Urinary bladder (tissue), 4 donors: ENCODE results near the gene FOXP2. TPM values are rescaled to one million over a fixed set of nuclear protein-coding genes. Genes with fewer than 3 reads are reported as not detected.
"Not testable (repeated sequence)": the region's sequence is repeated elsewhere in the genome, so short reads cannot be mapped to it uniquely, and the experiment has no call there.

ENCODE experiments used
- DNase-seq: peaks from one replicate; pipeline ENCODE4 v3.0.0-alpha.2; 2015; ENCODE audit errors: extremely low spot score
- H3K27ac ChIP-seq: one replicate; pipeline ENCODE4 v1.5.1; 2013; ENCODE audit warnings: low read depth, mild to moderate bottlenecking, moderate library complexity
- H3K36me3 ChIP-seq: one replicate; pipeline ENCODE4 v1.6.1; 2013; ENCODE audit warnings: mild to moderate bottlenecking, moderate library complexity; ENCODE audit not compliant: insufficient read depth
- H3K4me1 ChIP-seq: one replicate; pipeline ENCODE4 v1.6.1; 2013; ENCODE audit warnings: mild to moderate bottlenecking, moderate library complexity; ENCODE audit not compliant: insufficient read depth
- H3K4me3 ChIP-seq: one replicate; pipeline ENCODE4 v1.5.1; 2013; ENCODE audit warnings: low read depth, low read length
- WGBS: extraction: QIAGEN DNeasy Blood & Tissue Kit; methylation state at CpG from one replicate; pipeline ENCODE4 v1.1.7; 2013; 5-methylcytosine and 5-hydroxymethylcytosine counted together
- polyA plus RNA-seq: library from polyadenylated mRNA; stranded (reverse); fragments of 200-250 nt; gene quantifications from one replicate; pipeline ENCODE4 v1.2.3, GENCODE V29; 2013
- total RNA-seq: library from RNA; depleted of rRNA; stranded (reverse); fragments of >200 nt; gene quantifications from one replicate; pipeline ENCODE4 v1.2.3, GENCODE V29; 2014
- donor health status: healthy with polysubstance abuse.
- donor health status: healthy.

The FOXP2 gene
- total RNA-seq (85.2 TPM), polyA plus RNA-seq (13.8 TPM)

- Histone ChIP-seq H3K4me3 (peak within 1 kb of the TSS; percentile 15), H3K36me3 (no peaks in the 10 kb centered on the region), H3K27ac (peak within 1 kb of the TSS; percentile 66), H3K4me1 (no peaks in the 10 kb centered on the region)
- WGBS: 4% methylated on average over 2 of the region's 2 CpGs
- DNase-seq: peak; percentile 50
Observed at GRCh38 chr7:114414156-114415063, at the start of gene FOXP2. Gene FOXP2, plus strand, starts transcription at chr7:114414815. Its CDS starts 11,697 bp downstream, at chr7:114426512.

GRCh38 chr7:114365791-114366190 lies 48.8 kb upstream of the FOXP2 start:
- no peaks in the 10 kb centered on the region for H3K4me1 ChIP-seq
- WGBS: 73% methylated on average over 2 of the region's 2 CpGs
- no peak overlapping the region for H3K27ac ChIP-seq
- DNase-seq: no peak
- H3K36me3 ChIP-seq: no peaks in the 10 kb centered on the region
- no peak overlapping the region for H3K4me3 ChIP-seq

- no peaks in the 10 kb centered on the region for H3K36me3 ChIP-seq
- no peak overlapping the region for H3K4me3 ChIP-seq
- H3K27ac ChIP-seq: no peak overlapping the region
- 64% methylated on average over 2 of the region's 2 CpGs for WGBS
- DNase-seq: no peak
- no peaks in the 10 kb centered on the region for H3K4me1 ChIP-seq
Observed at GRCh38 chr7:114368492-114368891, 46.1 kb upstream of the FOXP2 start.

GRCh38 chr7:114369294-114369693 lies 45.3 kb upstream of the FOXP2 start:
- 90% methylated on average over 2 of the region's 2 CpGs for WGBS

GRCh38 chr7:114372619-114373018 lies 42.0 kb upstream of the FOXP2 start:
- H3K36me3 ChIP-seq: no peaks in the 10 kb centered on the region
- no peaks in the 10 kb centered on the region for H3K4me1 ChIP-seq
- no peak for DNase-seq
- no peak overlapping the region for H3K4me3 ChIP-seq
- H3K27ac ChIP-seq: no peak overlapping the region
- 87% methylated on average over 5 of the region's 5 CpGs for WGBS

More at GRCh38 chr7:114369294-114369693, 45.3 kb upstream of the FOXP2 start:
- no peak overlapping the region for H3K4me3 ChIP-seq
- H3K4me1 ChIP-seq: no peaks in the 10 kb centered on the region
- H3K27ac ChIP-seq: no peak overlapping the region
- DNase-seq: no peak
- H3K36me3 ChIP-seq: no peaks in the 10 kb centered on the region

GRCh38 chr7:114375907-114376306 lies 38.7 kb upstream of the FOXP2 start:
- DNase-seq: no peak
- no peak overlapping the region for H3K4me3 ChIP-seq
- no peaks in the 10 kb centered on the region for H3K4me1 ChIP-seq
- no peaks in the 10 kb centered on the region for H3K36me3 ChIP-seq
- H3K27ac ChIP-seq: no peak overlapping the region

GRCh38 chr7:114383946-114384345 lies 30.7 kb upstream of the FOXP2 start:
- not testable (repeated sequence) for H3K27ac ChIP-seq, H3K36me3 ChIP-seq, H3K4me3 ChIP-seq, H3K4me1 ChIP-seq, DNase-seq
- 88% methylated on average over 7 of the region's 7 CpGs for WGBS

GRCh38 chr7:114384346-114384745 lies 30.3 kb upstream of the FOXP2 start:
- H3K4me3 ChIP-seq, DNase-seq, H3K36me3 ChIP-seq, H3K4me1 ChIP-seq, H3K27ac ChIP-seq: not testable (repeated sequence)
- 95% methylated on average over 3 of the region's 3 CpGs for WGBS

- Histone ChIP-seq H3K4me3 (no peak overlapping the region), H3K4me1 (no peaks in the 10 kb centered on the region), H3K27ac (no peak overlapping the region), H3K36me3 (no peaks in the 10 kb centered on the region)
- no peak for DNase-seq
Observed at GRCh38 chr7:114388021-114388420, 26.6 kb upstream of the FOXP2 start.

- Histone ChIP-seq H3K4me1 (no peaks in the 10 kb centered on the region), H3K36me3 (no peaks in the 10 kb centered on the region), H3K27ac (no peak overlapping the region), H3K4me3 (no peak overlapping the region)
- DNase-seq: no peak
- 83% methylated on average over 2 of the region's 2 CpGs for WGBS
Observed at GRCh38 chr7:114392686-114393085, 21.9 kb upstream of the FOXP2 start.

- WGBS: 71% methylated on average over 2 of the region's 2 CpGs
- Histone ChIP-seq H3K36me3 (no peaks in the 10 kb centered on the region), H3K4me3 (no peak overlapping the region), H3K4me1 (no peaks in the 10 kb centered on the region), H3K27ac (no peak overlapping the region)
- no peak for DNase-seq
Observed at GRCh38 chr7:114402876-114403635, 11.6 kb upstream of the FOXP2 start.

GRCh38 chr7:114405427-114405826 lies 9.2 kb upstream of the FOXP2 start:
- H3K27ac ChIP-seq: no peak overlapping the region

GRCh38 chr7:114409750-114410149 lies 4.9 kb upstream of the FOXP2 start:
- H3K36me3 ChIP-seq: no peaks in the 10 kb centered on the region
- no peaks in the 10 kb centered on the region for H3K4me1 ChIP-seq
- no peak for DNase-seq
- no peak overlapping the region for H3K4me3 ChIP-seq
- no peak overlapping the region for H3K27ac ChIP-seq
- 91% methylated on average over 1 of the region's 1 CpG for WGBS

More at GRCh38 chr7:114405427-114405826, 9.2 kb upstream of the FOXP2 start:
- no peak for DNase-seq
- no peaks in the 10 kb centered on the region for H3K36me3 ChIP-seq
- 46% methylated on average over 2 of the region's 2 CpGs for WGBS
- H3K4me3 ChIP-seq: no peak overlapping the region
- no peaks in the 10 kb centered on the region for H3K4me1 ChIP-seq

GRCh38 chr7:114412548-114412947 lies 2.1 kb upstream of the FOXP2 start:
- no peaks in the 10 kb centered on the region for H3K4me1 ChIP-seq
- WGBS: 85% methylated on average over 4 of the region's 4 CpGs
- no peaks in the 10 kb centered on the region for H3K36me3 ChIP-seq
- no peak overlapping the region for H3K27ac ChIP-seq
- DNase-seq: no peak
- no peak overlapping the region for H3K4me3 ChIP-seq
